ENCODE data around the gene MEGF8.

The MEGF8 gene

GRCh38 chr19:42412227-42412626 lies 86.8 kb downstream of the MEGF8 start:
- no peaks in the 10 kb centered on the region for H3K27me3 ChIP-seq (ENCODE audit: insufficient read depth, poor library complexity, severe bottlenecking)

DNA sequence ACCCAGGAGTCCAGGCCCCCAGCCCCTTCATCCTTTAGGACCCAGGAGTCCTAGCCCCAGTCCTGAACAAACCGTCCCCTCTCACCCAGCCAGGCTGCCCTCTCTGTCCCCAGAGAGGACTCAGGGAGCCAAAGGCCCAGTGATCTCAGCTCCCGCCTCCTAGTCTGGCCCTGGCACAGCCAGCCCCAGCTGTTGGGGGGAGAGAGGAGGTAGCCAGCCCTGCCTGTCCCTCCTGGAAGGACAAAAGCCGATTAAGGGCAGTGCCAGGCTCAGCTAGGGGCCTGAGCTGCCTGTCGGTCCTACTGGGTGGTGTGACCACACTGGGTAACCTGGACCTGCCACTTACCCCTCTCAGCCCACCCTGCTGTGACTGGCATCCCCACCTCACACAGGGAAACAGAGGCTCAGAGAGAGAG lies 87.2 kb downstream of the MEGF8 start:
- TF ChIP-seq, protein P1, sequence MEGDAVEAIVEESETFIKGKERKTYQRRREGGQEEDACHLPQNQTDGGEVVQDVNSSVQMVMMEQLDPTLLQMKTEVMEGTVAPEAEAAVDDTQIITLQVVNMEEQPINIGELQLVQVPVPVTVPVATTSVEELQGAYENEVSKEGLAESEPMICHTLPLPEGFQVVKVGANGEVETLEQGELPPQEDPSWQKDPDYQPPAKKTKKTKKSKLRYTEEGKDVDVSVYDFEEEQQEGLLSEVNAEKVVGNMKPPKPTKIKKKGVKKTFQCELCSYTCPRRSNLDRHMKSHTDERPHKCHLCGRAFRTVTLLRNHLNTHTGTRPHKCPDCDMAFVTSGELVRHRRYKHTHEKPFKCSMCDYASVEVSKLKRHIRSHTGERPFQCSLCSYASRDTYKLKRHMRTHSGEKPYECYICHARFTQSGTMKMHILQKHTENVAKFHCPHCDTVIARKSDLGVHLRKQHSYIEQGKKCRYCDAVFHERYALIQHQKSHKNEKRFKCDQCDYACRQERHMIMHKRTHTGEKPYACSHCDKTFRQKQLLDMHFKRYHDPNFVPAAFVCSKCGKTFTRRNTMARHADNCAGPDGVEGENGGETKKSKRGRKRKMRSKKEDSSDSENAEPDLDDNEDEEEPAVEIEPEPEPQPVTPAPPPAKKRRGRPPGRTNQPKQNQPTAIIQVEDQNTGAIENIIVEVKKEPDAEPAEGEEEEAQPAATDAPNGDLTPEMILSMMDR (IDR thresholded peaks at IDR 0.05; ENCODE audit: insufficient read depth, low read length): no peak
- TF ChIP-seq, protein P2, sequence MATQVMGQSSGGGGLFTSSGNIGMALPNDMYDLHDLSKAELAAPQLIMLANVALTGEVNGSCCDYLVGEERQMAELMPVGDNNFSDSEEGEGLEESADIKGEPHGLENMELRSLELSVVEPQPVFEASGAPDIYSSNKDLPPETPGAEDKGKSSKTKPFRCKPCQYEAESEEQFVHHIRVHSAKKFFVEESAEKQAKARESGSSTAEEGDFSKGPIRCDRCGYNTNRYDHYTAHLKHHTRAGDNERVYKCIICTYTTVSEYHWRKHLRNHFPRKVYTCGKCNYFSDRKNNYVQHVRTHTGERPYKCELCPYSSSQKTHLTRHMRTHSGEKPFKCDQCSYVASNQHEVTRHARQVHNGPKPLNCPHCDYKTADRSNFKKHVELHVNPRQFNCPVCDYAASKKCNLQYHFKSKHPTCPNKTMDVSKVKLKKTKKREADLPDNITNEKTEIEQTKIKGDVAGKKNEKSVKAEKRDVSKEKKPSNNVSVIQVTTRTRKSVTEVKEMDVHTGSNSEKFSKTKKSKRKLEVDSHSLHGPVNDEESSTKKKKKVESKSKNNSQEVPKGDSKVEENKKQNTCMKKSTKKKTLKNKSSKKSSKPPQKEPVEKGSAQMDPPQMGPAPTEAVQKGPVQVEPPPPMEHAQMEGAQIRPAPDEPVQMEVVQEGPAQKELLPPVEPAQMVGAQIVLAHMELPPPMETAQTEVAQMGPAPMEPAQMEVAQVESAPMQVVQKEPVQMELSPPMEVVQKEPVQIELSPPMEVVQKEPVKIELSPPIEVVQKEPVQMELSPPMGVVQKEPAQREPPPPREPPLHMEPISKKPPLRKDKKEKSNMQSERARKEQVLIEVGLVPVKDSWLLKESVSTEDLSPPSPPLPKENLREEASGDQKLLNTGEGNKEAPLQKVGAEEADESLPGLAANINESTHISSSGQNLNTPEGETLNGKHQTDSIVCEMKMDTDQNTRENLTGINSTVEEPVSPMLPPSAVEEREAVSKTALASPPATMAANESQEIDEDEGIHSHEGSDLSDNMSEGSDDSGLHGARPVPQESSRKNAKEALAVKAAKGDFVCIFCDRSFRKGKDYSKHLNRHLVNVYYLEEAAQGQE (IDR thresholded peaks at IDR 0.05; ENCODE audit: insufficient replicate concordance, low read depth): no peak
- TF ChIP-seq GABPA (IDR thresholded peaks at IDR 0.05; ENCODE audit: low read depth): no peak
- no peak for TF ChIP-seq POLR2AphosphoS5 (IDR thresholded peaks at IDR 0.05; ENCODE audit: low read depth)
- TF ChIP-seq SPI1 (IDR thresholded peaks at IDR 0.05; ENCODE audit: borderline replicate concordance, low read depth): no peak
- no peaks in the 10 kb centered on the region for H3K27me3 ChIP-seq (ENCODE audit: insufficient read depth, poor library complexity, severe bottlenecking)
- DNase-seq (ENCODE audit: low read depth in 1 of 2, low spot score in 1 of 2): no peak
- no peak overlapping the region for H3K27ac ChIP-seq (replicated peaks)
- no peak overlapping the region for H3K4me3 ChIP-seq (replicated peaks; ENCODE audit: insufficient read depth, low read length)

More at GRCh38 chr19:42412227-42412626, 86.8 kb downstream of the MEGF8 start:
- no peak for DNase-seq (ENCODE audit: low read depth in 1 of 2, low spot score in 1 of 2)
- no peak for TF ChIP-seq SPI1 (IDR thresholded peaks at IDR 0.05; ENCODE audit: borderline replicate concordance, low read depth)
- TF ChIP-seq GABPA (IDR thresholded peaks at IDR 0.05; ENCODE audit: low read depth): no peak
- TF ChIP-seq, protein P2 (IDR thresholded peaks at IDR 0.05; ENCODE audit: insufficient replicate concordance, low read depth): no peak
- TF ChIP-seq, protein P1 (IDR thresholded peaks at IDR 0.05; ENCODE audit: insufficient read depth, low read length): no peak
- TF ChIP-seq POLR2AphosphoS5 (IDR thresholded peaks at IDR 0.05; ENCODE audit: low read depth): no peak
- H3K27ac ChIP-seq (replicated peaks): no peak overlapping the region
- no peak overlapping the region for H3K4me3 ChIP-seq (replicated peaks; ENCODE audit: insufficient read depth, low read length)

GRCh38 chr19:42419309-42419708 lies 93.9 kb downstream of the MEGF8 start:
- H3K27me3 ChIP-seq (ENCODE audit: insufficient read depth, poor library complexity, severe bottlenecking): peaks cover 5% of the 10 kb centered on the region
- TF ChIP-seq POLR2AphosphoS5 (IDR thresholded peaks at IDR 0.05; ENCODE audit: low read depth) (no peak), GABPA (IDR thresholded peaks at IDR 0.05; ENCODE audit: low read depth) (no peak), SPI1 (IDR thresholded peaks at IDR 0.05; ENCODE audit: borderline replicate concordance, low read depth) (no peak)
- no peak for DNase-seq (ENCODE audit: low read depth in 1 of 2, low spot score in 1 of 2)

GRCh38 chr19:42420055-42420544 lies 94.7 kb downstream of the MEGF8 start:
- H3K27ac ChIP-seq (replicated peaks): no peak overlapping the region
- H3K27me3 ChIP-seq (ENCODE audit: insufficient read depth, poor library complexity, severe bottlenecking): peaks cover 5% of the 10 kb centered on the region
- peak; percentile 47 to 60 for DNase-seq (ENCODE audit: low read depth in 1 of 2, low spot score in 1 of 2)
- TF ChIP-seq, protein P1 (IDR thresholded peaks at IDR 0.05; ENCODE audit: insufficient read depth, low read length): peak; percentile 69
- TF ChIP-seq SPI1 (IDR thresholded peaks at IDR 0.05; ENCODE audit: borderline replicate concordance, low read depth) (no peak), GABPA (IDR thresholded peaks at IDR 0.05; ENCODE audit: low read depth) (no peak)
- no peak overlapping the region for H3K4me3 ChIP-seq (replicated peaks; ENCODE audit: insufficient read depth, low read length)

More at GRCh38 chr19:42419309-42419708, 93.9 kb downstream of the MEGF8 start:
- no peak overlapping the region for H3K27ac ChIP-seq (replicated peaks)
- H3K4me3 ChIP-seq (replicated peaks; ENCODE audit: insufficient read depth, low read length): no peak overlapping the region

All from HL-60 (cell line).